HepG2 (cell line): ENCODE data around the gene DEPDC1B. TPM values are rescaled to one million over a fixed set of nuclear protein-coding genes. Genes with fewer than 3 reads are reported as not detected.

Experiments used
- CEBPG ChIP-seq: IDR thresholded peaks from 2 replicates; pipeline ENCODE4 v1.6.1; 2016
- DMAP1 ChIP-seq: IDR thresholded peaks from 2 replicates; pipeline ENCODE4 v1.6.1; 2016
- FOSL2 ChIP-seq: sonication (generic); formaldehyde crosslinking; IDR thresholded peaks from 2 replicates; pipeline ENCODE4 v1.4.0; 2020; ENCODE audit warnings: missing genetic modification reagents
- FOXK1 ChIP-seq: sonication (generic); formaldehyde crosslinking; IDR thresholded peaks from 2 replicates; pipeline ENCODE4 v1.4.0; 2020; ENCODE audit warnings: low read depth, missing genetic modification reagents, borderline replicate concordance
- MED13 ChIP-seq: sonication (generic); formaldehyde crosslinking; IDR thresholded peaks from 2 replicates; pipeline ENCODE4 v1.5.0; 2020; ENCODE audit warnings: missing genetic modification reagents
- NFE2L2 ChIP-seq: fragments of 150-350 bp; IDR thresholded peaks from 2 replicates; pipeline ENCODE4 v1.6.1; 2014; ENCODE audit warnings: low read length
- POLR2AphosphoS5 ChIP-seq: IDR thresholded peaks from 2 replicates; pipeline ENCODE4 v1.6.1; 2012; ENCODE audit warnings: low read depth, low read length
- SIN3B ChIP-seq: fragments of 150-350 bp; IDR thresholded peaks from 2 replicates; pipeline ENCODE4 v1.6.1; 2014; ENCODE audit warnings: low read length
- SP5 ChIP-seq: IDR thresholded peaks from 2 replicates; pipeline ENCODE4 v1.6.1; 2016; ENCODE audit warnings: low read depth, borderline replicate concordance
- TCF7 ChIP-seq: sonication (generic); IDR thresholded peaks from 2 replicates; pipeline ENCODE4 v1.6.1; 2016; ENCODE audit warnings: antibody characterized with exemption, low read depth
- UBTF ChIP-seq: sonication (generic); formaldehyde crosslinking; IDR thresholded peaks from 2 replicates; pipeline ENCODE4 v1.4.0; 2020; ENCODE audit warnings: mild to moderate bottlenecking, missing genetic modification reagents
- ZBTB49 ChIP-seq: sonication (generic); formaldehyde crosslinking; IDR thresholded peaks from 2 replicates; pipeline ENCODE4 v1.4.0; 2020; ENCODE audit warnings: missing genetic modification reagents, borderline replicate concordance
- ZNF264 ChIP-seq: sonication (generic); formaldehyde crosslinking; IDR thresholded peaks from 2 replicates; pipeline ENCODE4 v1.4.0; 2020; ENCODE audit warnings: missing genetic modification reagents
- ZNF274 ChIP-seq: sonication (generic); formaldehyde crosslinking; IDR thresholded peaks from 2 replicates; pipeline ENCODE4 v1.5.1; 2020; ENCODE audit warnings: mild to moderate bottlenecking, missing genetic modification reagents
- ZNF30 ChIP-seq: sonication (generic); formaldehyde crosslinking; IDR thresholded peaks from 2 replicates; pipeline ENCODE4 v1.5.0; 2020; ENCODE audit warnings: mild to moderate bottlenecking, missing genetic modification reagents
- ZNF574 ChIP-seq: sonication (generic); formaldehyde crosslinking; IDR thresholded peaks from 2 replicates; pipeline ENCODE4 v1.4.0; 2020; ENCODE audit warnings: missing genetic modification reagents
- polyA plus RNA-seq, 8 experiments: library from polyadenylated mRNA; depleted of rRNA in 3 of 8; stranded (reverse) in 7 of 8; unstranded in 1 of 8; fragments of >200 nt; fragmentation: Illumina TruSeq in 4 of 8; extraction: Trizol in 4 of 8; gene quantifications; 2 replicates each; pipeline versions ENCODE4 v1.2.1 to v1.2.3, GENCODE V29; 2011 to 2016; ENCODE audit warnings: low read depth in 4 of 8, missing spikeins in 1 of 8, mixed read lengths in 1 of 8; ENCODE audit not compliant: insufficient read depth in 1 of 8
- total RNA-seq, 5 experiments: library from RNA; depleted of rRNA; stranded (reverse); fragments of >200 nt; fragmentation: Illumina TruSeq; extraction: Trizol; gene quantifications; 2 replicates each; pipeline ENCODE4 v1.2.3, GENCODE V29; 2016; ENCODE audit warnings: low read depth in 1 of 5
- TF ChIP-seq, protein P1 (sequence below): IDR thresholded peaks from 2 replicates; pipeline ENCODE4 v1.6.1; 2012; ENCODE audit warnings: low read depth, low read length, improper control_type of control experiment
- TF ChIP-seq, protein P2 (sequence below): sonication (generic); formaldehyde crosslinking; IDR thresholded peaks from 2 replicates; pipeline ENCODE4 v1.4.0; 2020; ENCODE audit warnings: missing genetic modification reagents, low read depth, mild to moderate bottlenecking, borderline replicate concordance

DEPDC1B gene
- total and polyA plus RNA-seq, 2 of the 13 experiments (the other 11 are each of a cell fraction or from before 2014, with no cell fraction given): 29.5 to 51.3 TPM

DNA sequence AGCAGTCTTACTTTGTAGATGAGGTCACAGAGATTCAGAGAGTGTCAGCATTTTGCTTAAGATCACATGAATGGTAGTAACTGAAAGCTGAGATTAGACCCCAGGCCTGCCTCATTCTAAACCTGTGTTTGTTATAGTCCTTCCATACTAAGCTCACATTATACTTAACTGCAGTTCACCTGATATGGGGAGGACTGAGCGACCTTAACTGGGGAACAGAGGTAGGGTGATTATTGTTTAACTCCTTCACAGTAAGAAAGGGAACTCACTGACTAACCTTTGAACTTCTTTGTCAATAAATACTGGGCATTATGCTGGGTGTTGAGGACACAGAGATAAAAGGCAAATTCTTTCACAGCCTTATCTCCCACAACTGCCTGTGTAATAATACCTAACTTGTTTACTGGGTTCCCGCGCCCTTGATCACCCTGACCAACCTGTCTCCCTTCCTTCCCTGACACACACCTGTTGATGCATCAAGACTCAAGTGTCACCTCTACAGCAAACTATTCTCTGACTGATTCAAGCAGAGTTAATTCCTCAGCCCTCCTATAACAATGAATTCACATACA is 27.2 kb downstream of the DEPDC1B start (continued):
- TF ChIP-seq, protein P1, sequence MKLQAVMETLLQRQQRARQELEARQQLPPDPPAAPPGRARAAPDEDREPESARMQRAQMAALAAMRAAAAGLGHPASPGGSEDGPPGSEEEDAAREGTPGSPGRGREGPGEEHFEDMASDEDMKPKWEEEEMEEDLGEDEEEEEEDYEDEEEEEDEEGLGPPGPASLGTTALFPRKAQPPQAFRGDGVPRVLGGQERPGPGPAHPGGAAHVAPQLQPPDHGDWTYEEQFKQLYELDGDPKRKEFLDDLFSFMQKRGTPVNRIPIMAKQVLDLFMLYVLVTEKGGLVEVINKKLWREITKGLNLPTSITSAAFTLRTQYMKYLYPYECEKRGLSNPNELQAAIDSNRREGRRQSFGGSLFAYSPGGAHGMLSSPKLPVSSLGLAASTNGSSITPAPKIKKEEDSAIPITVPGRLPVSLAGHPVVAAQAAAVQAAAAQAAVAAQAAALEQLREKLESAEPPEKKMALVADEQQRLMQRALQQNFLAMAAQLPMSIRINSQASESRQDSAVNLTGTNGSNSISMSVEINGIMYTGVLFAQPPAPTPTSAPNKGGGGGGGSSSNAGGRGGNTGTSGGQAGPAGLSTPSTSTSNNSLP: peak; percentile 62; the same call in 1 of the 2 replicates
- TF ChIP-seq ZNF574 (peak; percentile 73), SIN3B (no peak), ZNF30 (CRISPR knock-in tag) (no peak), CEBPG (CRISPR knock-in tag) (peak; percentile 79), POLR2AphosphoS5 (peak; percentile 4; the same call in 1 of the 2 replicates), FOXK1 (CRISPR knock-in tag) (peak; percentile 89), FOSL2 (CRISPR knock-in tag) (peak; percentile 81), ZNF264 (CRISPR knock-in tag) (peak; percentile 84; the same call in 1 of the 2 replicates), ZBTB49 (no peak), NFE2L2 (no peak), DMAP1 (CRISPR knock-in tag) (peak; percentile 66), SP5 (CRISPR knock-in tag) (peak; percentile 79), TCF7 (peak; percentile 98), ZNF274 (no peak; the same call in 1 of the 2 replicates), UBTF (CRISPR knock-in tag) (peak; percentile 32; the same call in 1 of the 2 replicates), MED13 (CRISPR knock-in tag) (peak; percentile 96)
- TF ChIP-seq, protein P2, sequence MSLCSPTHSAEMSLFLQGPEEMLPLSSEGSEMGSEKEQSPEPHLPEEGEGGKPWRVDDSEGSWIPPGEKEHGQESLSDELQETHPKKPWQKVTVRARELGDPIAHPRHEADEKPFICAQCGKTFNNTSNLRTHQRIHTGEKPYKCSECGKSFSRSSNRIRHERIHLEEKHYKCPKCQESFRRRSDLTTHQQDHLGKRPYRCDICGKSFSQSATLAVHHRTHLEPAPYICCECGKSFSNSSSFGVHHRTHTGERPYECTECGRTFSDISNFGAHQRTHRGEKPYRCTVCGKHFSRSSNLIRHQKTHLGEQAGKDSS (CRISPR knock-in tag): peak; percentile 38; the same call in 1 of the 2 replicates
